Measurements from ENCODE around the gene ECI1.
A peak's percentile ranks its signal among the peaks of the same experiment; 100 is the strongest.

Gene ECI1

DNA sequence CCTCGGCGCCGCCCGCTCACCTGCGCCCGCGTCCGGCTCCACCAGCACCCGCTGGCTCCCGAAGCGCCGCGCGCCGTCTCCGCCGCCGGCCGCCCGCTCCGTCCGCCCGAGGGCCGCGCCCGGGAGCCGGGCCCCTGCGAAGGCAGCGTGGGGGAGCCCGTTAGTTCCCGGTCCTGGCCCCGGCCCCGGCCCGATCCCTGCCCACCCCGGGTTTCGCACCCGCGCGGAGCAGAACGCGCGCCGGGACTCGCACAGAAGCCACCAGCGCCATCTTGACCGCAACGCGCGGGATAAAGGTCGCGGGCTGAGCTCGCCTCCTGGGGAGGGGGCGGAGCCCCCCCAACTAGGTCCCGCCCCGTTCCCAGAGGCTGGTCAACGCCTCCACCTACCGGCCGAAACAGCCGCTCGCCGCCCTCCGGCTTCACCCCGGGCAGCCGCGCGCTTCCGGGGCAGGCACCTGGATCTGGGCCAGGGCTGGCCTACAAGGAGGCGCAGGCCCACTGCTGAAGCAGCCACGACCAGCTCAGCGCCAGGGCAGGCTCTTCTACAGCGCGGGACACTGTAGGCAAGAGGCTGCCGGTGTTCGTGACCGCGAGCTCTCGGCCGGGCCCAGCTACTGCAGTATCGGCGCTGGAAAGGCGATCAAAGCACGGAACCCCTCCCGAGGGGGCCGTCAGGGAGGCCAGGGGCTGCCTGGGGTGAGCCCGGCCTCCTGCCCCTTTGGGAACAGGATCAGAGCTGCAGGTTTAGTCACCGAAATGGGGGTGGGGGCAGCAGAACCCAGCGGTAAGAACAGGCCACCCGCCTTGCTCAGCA, at the start of gene ECI1:
Gene ECI1, minus strand, starts transcription at position 292 of the 816 bp plus-strand sequence. Its CDS starts 21 bp downstream, at position 271.
- peak; percentile 54 to 63 for DNase-seq (ENCODE audit: low read depth in 2 of 2)

DNA sequence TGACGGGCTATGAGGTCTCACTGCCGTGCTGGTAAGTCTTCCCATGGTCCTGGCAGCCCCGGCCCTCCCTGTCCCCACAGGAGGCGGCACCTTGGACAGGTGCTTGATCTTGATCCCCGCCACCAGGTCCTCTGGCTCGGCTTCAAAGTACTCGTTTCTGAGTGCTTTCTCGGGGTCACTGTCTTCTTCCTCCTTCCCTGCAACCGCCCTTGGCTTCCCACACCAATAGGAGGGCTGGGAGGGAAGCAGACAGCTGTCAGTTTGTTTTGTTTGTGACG, 48.5 kb upstream of the ECI1 start:
- no peak for DNase-seq (ENCODE audit: low read depth in 2 of 2)

GRCh38 chr16:2299121-2299914, 47.9 kb upstream of the ECI1 start:
- no peak for DNase-seq (ENCODE audit: low read depth in 2 of 2)

- DNase-seq (ENCODE audit: low read depth in 2 of 2): no peak
These were observed 47.2 kb upstream of the ECI1 start for GRCh38 chr16:2298621-2299020.

DNA sequence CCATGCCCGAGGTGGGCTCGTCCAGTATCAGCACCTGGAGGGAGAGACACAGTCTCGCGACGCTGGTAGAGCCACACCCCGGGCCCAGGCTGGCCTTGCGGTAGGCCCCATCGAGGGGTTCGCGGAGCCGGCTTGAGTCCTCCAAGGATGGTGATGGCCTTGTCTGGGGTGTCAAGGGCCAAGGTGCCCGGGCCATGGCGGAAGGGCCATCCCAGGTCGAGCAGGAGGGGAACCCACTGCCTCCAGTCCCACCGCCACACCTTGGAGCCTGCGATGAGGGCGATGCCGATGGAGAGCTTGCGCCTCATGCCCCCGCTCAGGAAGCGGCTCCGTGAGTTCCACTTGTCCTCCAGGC, 46.1 kb upstream of the ECI1 start:
- DNase-seq (ENCODE audit: low read depth in 2 of 2): no peak

DNA sequence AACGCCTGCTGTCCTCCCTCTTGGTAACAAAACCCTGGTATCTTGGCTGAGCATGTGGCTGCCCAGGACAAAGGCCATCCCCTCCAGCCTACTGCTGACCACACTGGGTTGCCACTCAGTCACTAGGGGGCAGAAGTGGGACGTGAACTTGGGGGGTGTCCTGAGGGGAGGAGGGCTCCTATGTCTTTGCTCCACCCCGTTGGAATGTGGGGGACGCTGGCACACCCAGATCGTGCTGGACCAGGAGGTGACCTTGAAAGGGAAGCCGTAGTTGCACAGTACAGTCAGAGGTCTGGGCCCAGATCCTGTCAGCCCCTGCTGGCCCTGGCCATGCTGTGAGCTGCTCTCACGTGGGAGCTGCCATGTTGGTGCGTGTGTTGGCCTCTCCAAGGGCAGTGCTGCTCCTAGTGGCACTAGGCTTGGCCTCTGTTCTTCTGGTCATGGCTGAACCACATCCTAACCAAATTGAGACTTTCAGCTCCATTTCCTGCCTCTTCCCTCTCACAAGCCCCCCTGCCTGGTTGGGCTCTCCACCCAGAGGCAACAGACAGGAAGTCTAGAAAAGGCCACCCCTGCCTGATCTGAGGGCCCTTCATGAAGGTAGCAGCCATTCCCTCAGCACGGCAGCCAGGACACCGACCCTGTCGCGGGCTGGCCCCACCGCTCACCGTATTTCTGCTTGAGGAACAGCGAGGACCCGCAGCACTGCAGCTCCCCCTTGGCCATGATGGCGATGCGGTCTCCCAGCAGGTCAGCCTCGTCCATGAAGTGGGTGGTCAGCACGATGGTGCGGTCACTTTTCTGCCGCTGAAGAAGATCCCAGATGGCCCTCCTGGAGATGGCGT, 45.5 kb upstream of the ECI1 start:
- DNase-seq (ENCODE audit: low read depth in 2 of 2): no peak

DNA sequence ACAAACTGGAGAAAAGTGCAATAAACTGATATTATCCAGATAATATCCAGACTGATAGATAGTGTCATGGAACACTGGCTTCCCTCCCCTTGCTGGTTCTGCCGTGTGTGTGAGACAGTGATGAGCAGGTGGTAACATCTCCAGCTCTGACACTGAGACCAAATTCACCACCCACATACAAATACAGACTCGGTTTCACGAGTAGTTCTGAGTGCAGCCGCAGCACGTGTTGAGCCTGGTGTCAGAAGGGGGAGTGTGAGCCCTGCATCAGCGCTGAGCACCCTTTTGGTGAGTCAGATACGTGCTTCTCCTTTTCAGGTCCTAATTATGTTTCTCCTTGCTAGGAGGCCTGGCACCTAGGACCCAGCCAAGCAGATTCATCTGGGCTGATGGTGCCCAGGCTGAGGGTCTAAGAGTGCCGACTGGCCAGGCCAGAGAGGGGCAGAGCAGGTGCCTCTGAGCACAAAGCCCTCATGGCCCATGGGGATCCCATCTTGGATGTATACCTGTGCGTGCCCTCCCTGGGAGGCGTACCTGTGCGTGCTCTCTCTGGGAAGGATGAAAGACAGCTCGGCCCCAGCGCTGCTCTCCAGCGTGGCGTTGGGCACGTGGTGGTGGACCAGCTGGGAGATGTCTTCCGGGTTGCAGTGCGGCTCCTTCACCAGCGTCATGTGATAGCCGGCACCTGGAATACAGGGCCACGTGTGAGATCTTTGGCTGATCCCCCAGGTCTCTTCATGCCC, 43.8 kb upstream of the ECI1 start:
- DNase-seq (ENCODE audit: low read depth in 2 of 2): no peak

DNA sequence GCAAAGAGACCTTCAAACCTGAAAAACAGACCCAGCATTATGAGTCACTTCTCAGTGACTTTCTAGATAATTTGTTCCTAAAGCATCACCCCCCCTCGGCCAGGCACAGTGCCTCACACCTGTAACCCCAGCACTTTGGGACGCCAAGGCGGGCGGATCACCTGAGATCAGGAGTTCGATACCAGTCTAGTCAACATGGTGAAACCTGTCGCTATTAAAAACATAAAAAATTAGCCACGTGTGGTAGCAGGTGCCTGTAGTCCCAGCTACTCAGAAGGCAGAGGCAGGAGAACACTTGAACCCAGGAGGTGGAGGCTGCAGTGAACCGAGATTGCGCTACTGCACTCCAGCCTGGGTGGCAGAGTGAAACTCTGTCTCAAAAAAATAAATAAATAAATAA, 40.8 kb upstream of the ECI1 start:
- no peak for DNase-seq (ENCODE audit: low read depth in 2 of 2)

DNA sequence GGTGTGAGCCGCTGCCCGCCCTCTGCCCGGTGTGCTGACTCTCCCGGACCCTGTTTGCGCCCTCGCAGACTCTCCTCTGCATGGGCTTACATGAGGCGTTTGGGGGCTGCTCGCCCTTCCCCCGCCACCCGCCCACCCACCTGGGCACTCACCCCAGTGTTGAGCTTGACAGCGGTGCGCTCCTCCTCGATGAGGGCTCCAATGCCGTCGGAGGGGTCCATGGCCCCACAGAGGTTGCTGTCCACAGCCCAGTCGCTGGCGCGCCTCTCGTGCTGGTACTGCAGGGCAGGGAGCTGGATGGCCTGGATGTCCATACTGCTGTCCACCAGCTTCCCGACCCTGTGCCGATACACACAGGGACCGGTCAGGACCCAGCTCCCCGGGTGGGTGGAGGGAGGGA, 37.9 kb upstream of the ECI1 start:
- no peak for DNase-seq (ENCODE audit: low read depth in 2 of 2)

- no peak for DNase-seq (ENCODE audit: low read depth in 2 of 2)
These were observed 37.3 kb upstream of the ECI1 start for GRCh38 chr16:2288726-2289125.

DNA sequence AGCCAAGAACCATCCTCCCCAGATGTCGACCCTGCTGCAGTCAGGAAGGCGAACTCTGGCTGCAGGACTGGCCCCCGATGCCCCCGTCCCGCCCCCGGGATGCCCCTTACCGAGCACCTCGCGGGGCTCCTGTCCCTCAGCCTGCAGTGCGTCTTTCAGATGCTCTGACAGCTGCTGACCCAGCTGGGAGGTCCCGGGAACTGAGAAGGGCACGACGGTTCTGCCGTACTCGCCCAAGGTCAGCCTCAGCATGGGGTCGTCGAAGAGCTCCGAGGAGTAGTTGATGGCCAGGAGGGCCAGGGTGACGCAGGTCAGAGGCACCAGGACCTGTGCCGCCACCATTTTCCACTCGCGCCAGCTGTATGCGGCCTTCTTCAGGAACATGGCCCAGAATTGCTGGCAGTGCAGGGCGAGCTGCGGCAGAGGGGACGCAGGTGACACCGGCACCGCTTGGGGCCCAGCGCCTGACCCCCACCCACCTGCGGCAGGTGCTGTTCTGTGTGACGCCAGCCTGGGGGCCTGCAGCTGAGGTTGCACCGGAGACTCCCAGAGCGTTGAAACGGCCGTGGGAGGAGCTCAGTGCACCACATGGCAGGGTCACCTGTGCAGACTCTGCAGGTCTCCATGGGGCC, 36.6 kb upstream of the ECI1 start:
- no peak for DNase-seq (ENCODE audit: low read depth in 2 of 2)

DNA sequence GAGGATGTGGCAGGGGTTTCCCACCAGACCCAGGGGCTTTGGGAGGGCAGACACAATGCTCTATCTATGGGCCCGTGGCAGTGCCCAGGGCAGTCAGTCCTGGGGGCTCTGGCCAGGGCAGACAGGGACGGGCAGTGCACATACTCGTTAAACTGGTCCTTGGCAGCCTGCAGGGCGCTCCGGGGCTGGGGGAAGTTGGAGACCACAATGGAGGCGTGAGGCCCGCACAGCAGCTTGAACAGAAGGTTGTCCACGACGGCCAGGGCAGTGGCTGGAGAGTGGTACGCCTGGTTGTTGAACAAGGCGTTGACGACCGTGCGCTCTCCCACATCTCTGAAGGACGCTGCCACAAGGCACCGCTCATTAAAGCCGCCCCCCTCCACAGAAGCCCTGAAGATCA, 35.2 kb upstream of the ECI1 start:
- DNase-seq (ENCODE audit: low read depth in 2 of 2): no peak

DNA sequence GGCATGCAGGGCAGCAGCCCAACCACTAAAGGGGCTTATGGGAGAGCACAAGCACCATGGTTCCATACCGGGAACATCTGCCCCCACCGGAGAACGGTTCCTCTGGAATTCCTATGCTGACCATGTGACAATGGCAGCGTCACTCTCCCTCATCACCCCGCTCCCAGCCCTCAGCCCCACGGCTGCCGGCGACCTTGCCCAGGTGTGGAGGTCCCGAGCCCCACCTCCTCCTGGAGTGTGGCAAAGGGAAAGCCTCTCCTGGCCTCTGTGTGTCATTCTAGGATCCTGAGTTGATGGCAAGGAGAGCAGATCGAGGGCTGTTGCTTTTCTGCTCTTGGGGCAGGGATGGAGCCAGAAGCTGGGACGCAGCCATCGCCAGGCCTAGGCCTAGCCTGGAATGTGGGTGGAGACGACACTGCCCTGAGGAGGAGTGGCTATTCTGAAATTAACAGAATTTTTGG, 34.4 kb upstream of the ECI1 start:
- DNase-seq (ENCODE audit: low read depth in 2 of 2): no peak

GRCh38 chr16:2284797-2285576, 33.6 kb upstream of the ECI1 start:
- no peak for DNase-seq (ENCODE audit: low read depth in 2 of 2)

- DNase-seq (ENCODE audit: low read depth in 2 of 2): no peak
These were observed 32.8 kb upstream of the ECI1 start for GRCh38 chr16:2284001-2284770.

DNA sequence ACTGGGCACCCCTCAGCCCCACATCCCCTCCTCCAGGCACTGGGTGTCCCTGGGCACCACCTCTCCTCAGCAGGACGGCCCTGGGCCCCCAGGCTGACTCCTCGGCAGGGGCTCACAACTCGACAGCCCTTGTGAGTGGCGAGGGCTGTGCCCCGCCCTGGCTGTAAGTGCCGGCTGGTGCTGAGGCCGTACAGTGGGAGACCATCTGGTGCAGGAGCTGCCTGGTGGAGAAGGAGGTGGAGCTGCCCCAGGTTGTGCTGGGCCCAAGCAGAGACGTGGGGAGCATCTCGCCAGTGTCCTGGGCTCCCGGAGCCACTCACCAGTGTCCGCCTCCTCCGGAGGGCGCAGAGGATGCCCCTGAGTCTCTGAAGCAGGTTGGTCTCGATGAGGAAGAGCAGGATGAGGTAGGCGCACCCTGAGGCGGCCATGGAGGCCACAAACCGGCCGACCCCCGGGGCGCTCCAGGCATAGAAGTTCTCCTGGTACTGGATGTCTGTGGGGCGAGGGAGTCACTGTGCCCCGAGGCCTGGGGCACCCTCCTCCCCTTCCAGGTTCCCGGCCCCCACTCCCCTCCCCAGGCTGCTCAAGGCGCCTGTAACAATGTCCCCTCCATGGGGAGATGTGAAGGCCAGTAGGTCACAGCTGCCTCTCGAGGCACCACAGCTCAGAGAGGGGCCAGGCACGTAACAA, 31.6 kb upstream of the ECI1 start:
- no peak for DNase-seq (ENCODE audit: low read depth in 2 of 2)

GRCh38 chr16:2282262-2282661, 30.9 kb upstream of the ECI1 start:
- DNase-seq (ENCODE audit: low read depth in 2 of 2): no peak

DNA sequence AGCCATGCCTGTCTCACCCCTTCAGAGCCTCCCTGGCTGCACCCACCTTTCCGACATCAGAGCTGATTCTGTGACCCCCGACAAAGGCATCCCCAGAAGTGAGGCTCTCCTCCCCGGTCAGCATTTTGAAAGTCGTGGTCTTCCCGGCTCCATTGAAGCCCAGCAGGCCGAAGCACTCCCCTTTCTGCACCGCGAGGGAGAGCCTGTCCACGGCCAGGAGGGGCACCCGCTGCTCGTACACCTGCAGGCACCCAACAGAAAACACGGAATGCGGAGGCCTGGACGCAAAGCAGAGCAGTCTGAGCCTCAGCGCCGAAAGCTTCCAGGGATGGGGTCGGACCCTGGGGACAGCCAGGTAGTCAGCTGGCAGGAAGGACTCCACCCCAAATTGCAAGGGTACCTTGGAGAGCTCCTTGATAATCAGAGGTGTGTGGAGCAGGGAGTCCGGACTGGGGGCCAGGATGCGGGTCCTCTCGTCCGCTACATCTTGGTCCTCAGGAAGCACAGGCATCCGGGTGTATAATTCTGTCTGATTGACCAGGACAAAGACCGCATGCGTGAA, 29.7 kb upstream of the ECI1 start:
- DNase-seq (ENCODE audit: low read depth in 2 of 2): no peak

- DNase-seq (ENCODE audit: low read depth in 2 of 2): no peak
These were observed 29.1 kb upstream of the ECI1 start for GRCh38 chr16:2280461-2280860.
